ENCODE results near the gene CLDND2.
A peak's percentile ranks its signal among the peaks of the same experiment; 100 is the strongest.

DNA sequence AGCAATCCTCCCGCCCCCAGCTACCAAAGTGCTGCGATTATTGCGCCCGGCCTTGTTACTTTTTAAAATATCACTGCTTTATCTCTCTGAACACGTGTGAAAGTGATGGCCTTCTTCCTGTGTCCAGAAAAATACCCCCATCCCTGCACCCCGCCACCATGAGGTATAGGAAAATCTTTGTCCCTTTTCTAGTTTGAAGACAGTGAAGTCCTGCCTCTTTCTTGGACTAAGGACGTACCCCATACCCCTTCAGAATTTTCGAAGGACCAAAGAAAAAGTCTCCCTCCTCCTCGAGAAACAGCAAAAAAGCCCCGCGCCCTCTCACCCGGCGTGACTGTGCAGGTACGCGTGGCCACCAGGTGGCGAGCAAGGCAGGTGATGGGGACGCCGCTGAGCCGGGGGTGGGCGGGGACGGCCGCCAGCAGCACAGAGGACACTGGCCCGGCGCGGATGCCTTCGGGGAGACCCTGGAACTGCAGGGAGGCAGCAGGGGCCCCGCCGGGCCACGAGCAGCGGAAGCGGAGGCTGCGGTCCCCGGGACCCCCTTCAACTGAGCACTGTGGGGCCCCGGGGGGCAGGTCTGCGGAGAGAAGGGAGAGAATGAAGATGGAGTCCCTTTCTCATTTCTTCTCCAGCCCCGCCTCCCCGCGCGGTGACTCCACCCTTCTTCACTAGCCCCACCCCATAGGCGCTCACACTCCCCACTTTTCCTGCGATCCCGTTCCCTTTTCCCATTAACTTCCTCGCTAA lies 30.1 kb downstream of the CLDND2 start:
- TF ChIP-seq CTCF (IDR thresholded peaks at IDR 0.05 in 8 of 11, conservative IDR thresholded peaks at IDR 0.05 in 3 of 11), result peak; percentile 80 to 95 (median 89)
- no peak for TF ChIP-seq POLR2A (IDR thresholded peaks at IDR 0.05)

Data from spleen (tissue), 7 donors.